Ovary (tissue), 3 donors: ENCODE measurements around the gene SNX10.

Experiments
- EP300 ChIP-seq: sonication (generic); formaldehyde crosslinking; IDR thresholded peaks from one replicate; pipeline ENCODE4 v1.6.1; 2017; ENCODE audit warnings: antibody characterized with exemption
- POLR2A ChIP-seq: fragments of 450-650 bp; IDR thresholded peaks from one replicate; pipeline ENCODE4 v1.6.1; 2017; ENCODE audit warnings: antibody characterized with exemption, mild to moderate bottlenecking, moderate library complexity
- TF ChIP-seq, protein P1 (sequence below), 3 donors: fragments of 450-650 bp in 2 of 3; fragments of 200-600 bp in 1 of 3; IDR thresholded peaks; one replicate each; pipeline versions ENCODE4 v1.5.1 to v1.8.0; 2016 to 2022; ENCODE audit warnings: antibody characterized with exemption in 3 of 3, mild to moderate bottlenecking in 1 of 3
- donor health status: DM: no; HTN: no; CAD: no.

DNA sequence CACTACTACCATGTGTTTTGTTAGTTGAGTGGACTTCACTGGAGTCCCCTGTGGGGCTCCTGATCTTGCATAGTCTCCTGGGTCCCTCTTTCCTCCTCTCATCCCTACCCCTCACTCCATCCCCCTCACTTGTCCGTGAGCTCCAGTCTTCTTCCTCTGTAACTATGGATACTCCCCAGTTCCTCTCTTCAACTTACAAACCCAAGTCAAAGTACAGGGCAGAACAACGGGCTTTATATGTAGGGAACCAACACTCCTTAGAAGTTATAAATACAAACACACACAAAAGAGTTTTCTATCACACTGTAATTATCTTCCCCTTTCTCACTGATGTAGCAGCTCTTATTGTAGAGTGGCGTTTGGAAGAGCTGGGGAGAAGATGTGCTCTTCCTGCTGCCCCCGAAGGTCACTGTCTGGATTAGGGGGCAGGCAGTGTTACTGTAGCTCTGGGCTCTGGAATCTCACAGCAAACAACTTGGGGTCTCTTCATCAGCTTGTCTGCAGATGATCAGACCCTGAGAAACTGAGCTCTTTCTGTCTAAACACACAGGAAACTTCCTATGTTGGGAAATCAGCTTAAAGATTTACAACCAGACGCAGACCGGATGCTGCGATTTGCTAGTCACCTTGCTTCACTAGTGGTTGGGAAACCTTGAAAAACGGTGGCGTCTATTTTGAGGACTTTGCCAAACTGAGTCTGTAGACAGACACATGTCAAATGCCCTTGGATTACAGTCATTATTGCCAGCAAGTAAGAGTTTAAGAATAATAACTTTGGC lies 13.6 kb downstream of the SNX10 start:
- TF ChIP-seq, protein P1, sequence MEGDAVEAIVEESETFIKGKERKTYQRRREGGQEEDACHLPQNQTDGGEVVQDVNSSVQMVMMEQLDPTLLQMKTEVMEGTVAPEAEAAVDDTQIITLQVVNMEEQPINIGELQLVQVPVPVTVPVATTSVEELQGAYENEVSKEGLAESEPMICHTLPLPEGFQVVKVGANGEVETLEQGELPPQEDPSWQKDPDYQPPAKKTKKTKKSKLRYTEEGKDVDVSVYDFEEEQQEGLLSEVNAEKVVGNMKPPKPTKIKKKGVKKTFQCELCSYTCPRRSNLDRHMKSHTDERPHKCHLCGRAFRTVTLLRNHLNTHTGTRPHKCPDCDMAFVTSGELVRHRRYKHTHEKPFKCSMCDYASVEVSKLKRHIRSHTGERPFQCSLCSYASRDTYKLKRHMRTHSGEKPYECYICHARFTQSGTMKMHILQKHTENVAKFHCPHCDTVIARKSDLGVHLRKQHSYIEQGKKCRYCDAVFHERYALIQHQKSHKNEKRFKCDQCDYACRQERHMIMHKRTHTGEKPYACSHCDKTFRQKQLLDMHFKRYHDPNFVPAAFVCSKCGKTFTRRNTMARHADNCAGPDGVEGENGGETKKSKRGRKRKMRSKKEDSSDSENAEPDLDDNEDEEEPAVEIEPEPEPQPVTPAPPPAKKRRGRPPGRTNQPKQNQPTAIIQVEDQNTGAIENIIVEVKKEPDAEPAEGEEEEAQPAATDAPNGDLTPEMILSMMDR (IDR thresholded peaks at IDR 0.05): no peak
- TF ChIP-seq POLR2A: no peak
- TF ChIP-seq EP300: no peak
